Measurements from ENCODE around the gene DNAJC24.

Gene DNAJC24

GRCh38 chr11:31445621-31446020 is 76.0 kb downstream of the DNAJC24 start:
- H3K4me1 ChIP-seq (ENCODE audit: control insufficient read depth, insufficient read depth, low read length), result peaks cover 7% of the 10 kb centered on the region
- H3K36me3 ChIP-seq (ENCODE audit: insufficient read depth, low read length), result no peaks in the 10 kb centered on the region
- no peak overlapping the region for H3K4me2 ChIP-seq (ENCODE audit: low read length)
- H3K9me3 ChIP-seq (replicated peaks; ENCODE audit: low read length), result no peaks in the 10 kb centered on the region
- H3K4me3 ChIP-seq (ENCODE audit: low read length), result no peak overlapping the region
- no peak overlapping the region for H3K9ac ChIP-seq (ENCODE audit: low read depth, low read length)
- no peaks in the 10 kb centered on the region for H3K27me3 ChIP-seq (ENCODE audit: control insufficient read depth, insufficient read depth, low read length)

GRCh38 chr11:31449040-31449439 is 79.4 kb downstream of the DNAJC24 start:
- H3K36me3 ChIP-seq (ENCODE audit: insufficient read depth, low read length), result no peaks in the 10 kb centered on the region
- no peaks in the 10 kb centered on the region for H3K4me1 ChIP-seq (ENCODE audit: control insufficient read depth, insufficient read depth, low read length)
- H3K4me2 ChIP-seq (ENCODE audit: low read length), result no peak overlapping the region
- H3K4me3 ChIP-seq (ENCODE audit: low read length), result no peak overlapping the region
- no peaks in the 10 kb centered on the region for H3K27me3 ChIP-seq (ENCODE audit: control insufficient read depth, insufficient read depth, low read length)
- H3K9me3 ChIP-seq (replicated peaks; ENCODE audit: low read length), result no peaks in the 10 kb centered on the region
- H3K9ac ChIP-seq (ENCODE audit: low read depth, low read length), result no peak overlapping the region

GRCh38 chr11:31450841-31451240 is 81.2 kb downstream of the DNAJC24 start:
- H3K4me3 ChIP-seq (ENCODE audit: low read length), result no peak overlapping the region
- no peak overlapping the region for H3K4me2 ChIP-seq (ENCODE audit: low read length)
- no peaks in the 10 kb centered on the region for H3K27me3 ChIP-seq (ENCODE audit: control insufficient read depth, insufficient read depth, low read length)
- H3K4me1 ChIP-seq (ENCODE audit: control insufficient read depth, insufficient read depth, low read length), result no peaks in the 10 kb centered on the region
- H3K9ac ChIP-seq (ENCODE audit: low read depth, low read length), result no peak overlapping the region
- no peaks in the 10 kb centered on the region for H3K36me3 ChIP-seq (ENCODE audit: insufficient read depth, low read length)
- H3K9me3 ChIP-seq (replicated peaks; ENCODE audit: low read length), result no peaks in the 10 kb centered on the region

GRCh38 chr11:31455177-31455576 is 85.5 kb downstream of the DNAJC24 start:
- H3K36me3 ChIP-seq (ENCODE audit: insufficient read depth, low read length), result no peaks in the 10 kb centered on the region
- H3K27me3 ChIP-seq (ENCODE audit: control insufficient read depth, insufficient read depth, low read length), result no peaks in the 10 kb centered on the region

GRCh38 chr11:31464436-31464835 is 94.8 kb downstream of the DNAJC24 start:
- no peak overlapping the region for H3K9ac ChIP-seq (ENCODE audit: low read depth, low read length)
- H3K4me3 ChIP-seq (ENCODE audit: low read length), result no peak overlapping the region
- H3K4me1 ChIP-seq (ENCODE audit: control insufficient read depth, insufficient read depth, low read length), result no peaks in the 10 kb centered on the region
- H3K9me3 ChIP-seq (replicated peaks; ENCODE audit: low read length), result no peaks in the 10 kb centered on the region
- no peaks in the 10 kb centered on the region for H3K36me3 ChIP-seq (ENCODE audit: insufficient read depth, low read length)
- no peaks in the 10 kb centered on the region for H3K27me3 ChIP-seq (ENCODE audit: control insufficient read depth, insufficient read depth, low read length)
- no peak overlapping the region for H3K4me2 ChIP-seq (ENCODE audit: low read length)

More at GRCh38 chr11:31455177-31455576, 85.5 kb downstream of the DNAJC24 start:
- Histone ChIP-seq H3K4me1 (ENCODE audit: control insufficient read depth, insufficient read depth, low read length) (no peaks in the 10 kb centered on the region), H3K4me2 (ENCODE audit: low read length) (no peak overlapping the region), H3K4me3 (ENCODE audit: low read length) (no peak overlapping the region), H3K9me3 (replicated peaks; ENCODE audit: low read length) (no peaks in the 10 kb centered on the region), H3K9ac (ENCODE audit: low read depth, low read length) (no peak overlapping the region)

GRCh38 chr11:31474083-31474482 is 104.4 kb downstream of the DNAJC24 start:
- Histone ChIP-seq H3K4me1 (ENCODE audit: control insufficient read depth, insufficient read depth, low read length) (no peaks in the 10 kb centered on the region), H3K36me3 (ENCODE audit: insufficient read depth, low read length) (no peaks in the 10 kb centered on the region), H3K9me3 (replicated peaks; ENCODE audit: low read length) (no peaks in the 10 kb centered on the region), H3K9ac (ENCODE audit: low read depth, low read length) (no peak overlapping the region), H3K27me3 (ENCODE audit: control insufficient read depth, insufficient read depth, low read length) (no peaks in the 10 kb centered on the region), H3K4me3 (ENCODE audit: low read length) (no peak overlapping the region), H3K4me2 (ENCODE audit: low read length) (no peak overlapping the region)

- H3K27me3 ChIP-seq (ENCODE audit: control insufficient read depth, insufficient read depth, low read length), result no peaks in the 10 kb centered on the region
- no peaks in the 10 kb centered on the region for H3K9me3 ChIP-seq (replicated peaks; ENCODE audit: low read length)
- no peaks in the 10 kb centered on the region for H3K4me1 ChIP-seq (ENCODE audit: control insufficient read depth, insufficient read depth, low read length)
- H3K4me2 ChIP-seq (ENCODE audit: low read length), result no peak overlapping the region
- H3K4me3 ChIP-seq (ENCODE audit: low read length), result no peak overlapping the region
- no peak overlapping the region for H3K9ac ChIP-seq (ENCODE audit: low read depth, low read length)
- H3K36me3 ChIP-seq (ENCODE audit: insufficient read depth, low read length), result no peaks in the 10 kb centered on the region
These were observed 108.0 kb downstream of the DNAJC24 start for GRCh38 chr11:31477528-31478222.

- Histone ChIP-seq H3K4me1 (ENCODE audit: control insufficient read depth, insufficient read depth, low read length) (no peaks in the 10 kb centered on the region), H3K4me2 (ENCODE audit: low read length) (no peak overlapping the region), H3K9ac (ENCODE audit: low read depth, low read length) (no peak overlapping the region), H3K27me3 (ENCODE audit: control insufficient read depth, insufficient read depth, low read length) (no peaks in the 10 kb centered on the region), H3K36me3 (ENCODE audit: insufficient read depth, low read length) (no peaks in the 10 kb centered on the region), H3K4me3 (ENCODE audit: low read length) (no peak overlapping the region), H3K9me3 (replicated peaks; ENCODE audit: low read length) (no peaks in the 10 kb centered on the region)
These were observed 108.5 kb downstream of the DNAJC24 start for GRCh38 chr11:31478223-31478590.

- H3K36me3 ChIP-seq (ENCODE audit: insufficient read depth, low read length), result no peaks in the 10 kb centered on the region
- no peak overlapping the region for H3K4me3 ChIP-seq (ENCODE audit: low read length)
- no peaks in the 10 kb centered on the region for H3K27me3 ChIP-seq (ENCODE audit: control insufficient read depth, insufficient read depth, low read length)
- no peak overlapping the region for H3K4me2 ChIP-seq (ENCODE audit: low read length)
- H3K9ac ChIP-seq (ENCODE audit: low read depth, low read length), result no peak overlapping the region
- no peaks in the 10 kb centered on the region for H3K9me3 ChIP-seq (replicated peaks; ENCODE audit: low read length)
- H3K4me1 ChIP-seq (ENCODE audit: control insufficient read depth, insufficient read depth, low read length), result no peaks in the 10 kb centered on the region
These were observed 109.4 kb downstream of the DNAJC24 start for GRCh38 chr11:31479066-31479465.

GRCh38 chr11:31480930-31481329 is 111.3 kb downstream of the DNAJC24 start:
- Histone ChIP-seq H3K4me1 (ENCODE audit: control insufficient read depth, insufficient read depth, low read length) (no peaks in the 10 kb centered on the region), H3K4me2 (ENCODE audit: low read length) (no peak overlapping the region), H3K36me3 (ENCODE audit: insufficient read depth, low read length) (no peaks in the 10 kb centered on the region), H3K27me3 (ENCODE audit: control insufficient read depth, insufficient read depth, low read length) (no peaks in the 10 kb centered on the region), H3K4me3 (ENCODE audit: low read length) (no peak overlapping the region), H3K9me3 (replicated peaks; ENCODE audit: low read length) (no peaks in the 10 kb centered on the region), H3K9ac (ENCODE audit: low read depth, low read length) (no peak overlapping the region)

Data from skeletal muscle satellite cell (primary cell).